CD14-positive monocyte (primary cell): Measurements from ENCODE around the gene COPS2. TPM values are rescaled to one million over a fixed set of nuclear protein-coding genes. Genes with fewer than 3 reads are reported as not detected.

ENCODE experiments used
- DNase-seq, 3 donors: peaks; one replicate each; pipeline ENCODE4 v3.0.0-alpha.2; 2011 to 2022
- H2AFZ ChIP-seq: 2 replicates; pipeline ENCODE4 v1.6.0; 2012; ENCODE audit warnings: mild to moderate bottlenecking, low read depth, low read length, inconsistent platforms; ENCODE audit not compliant: insufficient read depth, poor library complexity, severe bottlenecking
- H3K27ac ChIP-seq, 2 donors: 1 replicate in 1 of 2; 2 replicates in 1 of 2; pipeline ENCODE4 v1.5.1; 2012 to 2013; ENCODE audit warnings: low read length in 2 of 2, control low read depth in 1 of 2, inconsistent platforms in 1 of 2, low read depth in 1 of 2, mild to moderate bottlenecking in 1 of 2
- H3K27me3 ChIP-seq, 2 donors: one replicate each; pipeline versions ENCODE4 v1.6.0 to v1.6.1; 2011 to 2013; ENCODE audit warnings: low read length in 2 of 2; ENCODE audit not compliant: control insufficient read depth in 2 of 2, insufficient read depth in 2 of 2
- H3K36me3 ChIP-seq, 2 donors: replicated peaks in 1 of 2; 1 replicate in 1 of 2; 2 replicates in 1 of 2; pipeline versions ENCODE4 v1.5.1 to v1.6.1; 2012 to 2013; ENCODE audit warnings: low read length in 2 of 2, control low read depth in 1 of 2, inconsistent platforms in 1 of 2, mild to moderate bottlenecking in 1 of 2; ENCODE audit not compliant: insufficient read depth in 2 of 2, control insufficient read depth in 1 of 2
- H3K4me1 ChIP-seq, 2 donors: 1 replicate in 1 of 2; 2 replicates in 1 of 2; pipeline versions ENCODE4 v1.5.1 to v1.6.1; 2012 to 2013; ENCODE audit warnings: low read length in 2 of 2, control low read depth in 1 of 2, inconsistent platforms in 1 of 2, mild to moderate bottlenecking in 1 of 2, moderate library complexity in 1 of 2; ENCODE audit not compliant: insufficient read depth in 2 of 2, control insufficient read depth in 1 of 2
- H3K4me2 ChIP-seq: replicated peaks from 2 replicates; pipeline ENCODE3; 2012; ENCODE audit warnings: low read length, moderate library complexity, mild to moderate bottlenecking; ENCODE audit not compliant: poor library complexity, severe bottlenecking; ENCODE audit errors: extremely low read depth
- H3K4me3 ChIP-seq, 3 experiments: fragments of 200-600 bp in 1 of 3; sonication (generic) in 1 of 3; replicated peaks in 1 of 3; 1 replicate in 2 of 3; 2 replicates in 1 of 3; pipeline ENCODE4 v1.5.1; 2011 to 2013; ENCODE audit warnings: low read length in 3 of 3, mild to moderate bottlenecking in 3 of 3, control low read depth in 2 of 3, low read depth in 2 of 3, inconsistent platforms in 1 of 3, moderate library complexity in 1 of 3
- H3K79me2 ChIP-seq: 2 replicates; pipeline ENCODE4 v1.6.0; 2012; ENCODE audit warnings: mild to moderate bottlenecking, control low read depth, inconsistent platforms, low read length, moderate library complexity; ENCODE audit not compliant: insufficient read depth
- H3K9ac ChIP-seq: 2 replicates; pipeline ENCODE4 v1.6.0; 2017; ENCODE audit warnings: low read length, mild to moderate bottlenecking; ENCODE audit not compliant: insufficient read depth, poor library complexity, severe bottlenecking
- H3K9me3 ChIP-seq, 2 donors: replicated peaks in 1 of 2; 1 replicate in 1 of 2; 2 replicates in 1 of 2; pipeline versions ENCODE4 v1.5.1 to v1.6.1; 2012 to 2013; ENCODE audit warnings: low read length in 2 of 2, control low read depth in 1 of 2; ENCODE audit not compliant: control insufficient read depth in 1 of 2, insufficient read depth in 1 of 2
- H4K20me1 ChIP-seq: 2 replicates; pipeline ENCODE4 v1.6.0; 2012; ENCODE audit warnings: mild to moderate bottlenecking, low read length, control low read depth, moderate library complexity; ENCODE audit not compliant: insufficient read depth
- H3K27ac Mint-ChIP-seq, 7 donors: one replicate each; pipeline ENCODE4 v1.8.0; 2020; ENCODE audit warnings: mild to moderate bottlenecking in 7 of 7, mixed read lengths in 7 of 7, moderate library complexity in 6 of 7, inconsistent platforms in 2 of 7
- H3K27me3 Mint-ChIP-seq, 3 donors: one replicate each; pipeline ENCODE4 v1.8.0; 2021 to 2022; ENCODE audit warnings: low read depth in 3 of 3, mild to moderate bottlenecking in 3 of 3, mixed read lengths in 3 of 3, moderate library complexity in 3 of 3, inconsistent platforms in 1 of 3
- H3K36me3 Mint-ChIP-seq, 2 donors: one replicate each; pipeline ENCODE4 v1.8.0; 2020; ENCODE audit warnings: mixed read lengths in 2 of 2, inconsistent platforms in 1 of 2, mild to moderate bottlenecking in 1 of 2
- H3K4me1 Mint-ChIP-seq: one replicate; pipeline ENCODE4 v1.8.0; 2020; ENCODE audit warnings: mild to moderate bottlenecking, mixed read lengths
- H3K4me3 Mint-ChIP-seq, 2 donors: one replicate each; pipeline ENCODE4 v1.8.0; 2020; ENCODE audit warnings: mild to moderate bottlenecking in 2 of 2, mixed read lengths in 2 of 2, moderate library complexity in 1 of 2
- H3K9me3 Mint-ChIP-seq, 7 donors: one replicate each; pipeline ENCODE4 v1.8.0; 2020 to 2022; ENCODE audit warnings: mixed read lengths in 7 of 7, mild to moderate bottlenecking in 6 of 7, moderate library complexity in 6 of 7, inconsistent platforms in 2 of 7
- CTCF ChIP-seq: fragments of 200-600 bp; IDR thresholded peaks from one replicate; pipeline ENCODE4 v1.8.0; 2022; ENCODE audit warnings: antibody characterized with exemption, mild to moderate bottlenecking
- WGBS: methylation state at CpG from one replicate; pipeline ENCODE4 v1.1.5; 2013; ENCODE audit warnings: missing lambda C conversion rate; ENCODE audit not compliant: insufficient coverage; 5-methylcytosine and 5-hydroxymethylcytosine counted together
- intact Hi-C, 2 donors: fragments of 100-400 bp; cut with micrococcal nuclease; formaldehyde crosslinking; loops; one replicate each; pipeline versions ENCODE4 v1.15.0 to v1.15.1; 2023
- polyA plus RNA-seq, 3 donors: library from polyadenylated mRNA; depleted of rRNA in 1 of 3; unstranded in 2 of 3; stranded (reverse) in 1 of 3; fragments of 300-500 nt in 2 of 3; fragments of >200 nt in 1 of 3; fragmentation: Illumina TruSeq in 2 of 3; gene quantifications; 1 replicate in 2 of 3; 2 replicates in 1 of 3; pipeline ENCODE4 v1.2.3, GENCODE V29; 2012 to 2021

The COPS2 gene
- polyA plus RNA-seq, 3 donors = 22.2 to 36.1 (median 32.4) TPM

GRCh38 chr15:49122541-49123062 lies 32.8 kb downstream of the COPS2 start:
- no peak for TF ChIP-seq CTCF
- no peak overlapping the region for H3K4me2 ChIP-seq
- H3K79me2 ChIP-seq = no peaks in the 10 kb centered on the region
- Mint-ChIP-seq H3K27ac (no peak overlapping the region), H3K36me3 (peaks cover 16 to 38% of the 10 kb centered on the region in 2 donors), H3K4me3 (no peak overlapping the region), H3K9me3 (no peaks in the 10 kb centered on the region), H3K4me1 (no peaks in the 10 kb centered on the region), H3K27me3 (no peaks in the 10 kb centered on the region)
- intact Hi-C loops = no loop called here
- H4K20me1 ChIP-seq = no peaks in the 10 kb centered on the region
- no peaks in the 10 kb centered on the region for H3K9me3 ChIP-seq
- H3K4me3 ChIP-seq = no peak overlapping the region
- no peaks in the 10 kb centered on the region for H3K4me1 ChIP-seq
- no peak overlapping the region for H3K9ac ChIP-seq
- H2AFZ ChIP-seq = no peak overlapping the region
- peaks cover 19 to 39% of the 10 kb centered on the region in 2 donors for H3K36me3 ChIP-seq
- no peak for DNase-seq
- no peak overlapping the region for H3K27ac ChIP-seq
- no peaks in the 10 kb centered on the region for H3K27me3 ChIP-seq
- no CpG with 5 or more reads among the region's 1 CpG for WGBS

- H3K9me3 ChIP-seq = no peaks in the 10 kb centered on the region
- no peaks in the 10 kb centered on the region for H3K4me1 ChIP-seq
- Mint-ChIP-seq H3K9me3 (no peaks in the 10 kb centered on the region), H3K27me3 (no peaks in the 10 kb centered on the region), H3K4me1 (no peaks in the 10 kb centered on the region), H3K36me3 (peaks cover 12 to 35% of the 10 kb centered on the region in 2 donors), H3K4me3 (no peak overlapping the region), H3K27ac (no peak overlapping the region)
- no peak overlapping the region for H2AFZ ChIP-seq
- H3K79me2 ChIP-seq = no peaks in the 10 kb centered on the region
- H3K4me2 ChIP-seq = no peak overlapping the region
- WGBS = no CpG with 5 or more reads among the region's 1 CpG
- H3K4me3 ChIP-seq = no peak overlapping the region
- intact Hi-C loops = no loop called here
- no peak for DNase-seq
- H3K9ac ChIP-seq = no peak overlapping the region
- H3K27me3 ChIP-seq = no peaks in the 10 kb centered on the region
- no peak for TF ChIP-seq CTCF
- peaks cover 14 to 33% of the 10 kb centered on the region in 2 donors for H3K36me3 ChIP-seq
- H4K20me1 ChIP-seq = no peaks in the 10 kb centered on the region
- no peak overlapping the region for H3K27ac ChIP-seq
Observed at GRCh38 chr15:49121901-49122300, 33.5 kb downstream of the COPS2 start.
